Activated naive CD4-positive, alpha-beta T cell treated with anti-CD3 and anti-CD28 coated beads, Interleukin-2, amount 50 U/mL, for 16 hours (primary cell): ENCODE results near the gene BPIFB2.
"Not testable (repeated sequence)": the region's sequence is repeated elsewhere in the genome, so short reads cannot be mapped to it uniquely, and the experiment has no call there.

Source experiments
- DNase-seq: peaks from one replicate; pipeline ENCODE4 v3.0.0-alpha.2; 2020

Gene BPIFB2

GRCh38 chr20:33045129-33045721 is 37.7 kb downstream of the BPIFB2 start:
- not testable (repeated sequence) for DNase-seq

- no peak for DNase-seq
Observed at GRCh38 chr20:33046412-33046811, 38.9 kb downstream of the BPIFB2 start.

DNA sequence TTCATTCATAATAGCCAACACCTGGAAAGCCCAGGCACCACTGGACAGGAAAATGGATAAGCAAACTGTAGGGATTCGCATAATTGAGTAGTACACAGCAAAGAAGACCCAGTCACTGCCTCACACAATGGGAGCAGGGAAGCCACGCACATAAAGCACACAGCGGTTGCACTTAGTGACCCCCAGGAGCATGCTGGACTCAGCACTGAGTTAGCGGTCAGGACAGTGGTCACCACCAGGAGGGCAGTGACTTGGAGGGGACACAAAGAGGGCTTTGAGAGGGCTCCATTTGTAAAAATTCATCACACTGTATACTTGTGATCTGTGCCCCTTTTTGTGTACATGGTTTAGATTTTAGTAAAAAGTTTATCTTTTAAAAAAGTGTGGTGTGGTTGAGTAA is 43.8 kb downstream of the BPIFB2 start:
- no peak for DNase-seq

GRCh38 chr20:33053291-33054106 is 46.0 kb downstream of the BPIFB2 start, which contains the start of gene BPIFB3:
BPIFB3 (plus strand) TSS chr20:33053903; CDS start chr20:33055436, 1,533 bp downstream.
- no peak for DNase-seq

GRCh38 chr20:33054381-33054780 is 46.9 kb downstream of the BPIFB2 start:
- DNase-seq: no peak

- DNase-seq: no peak
Observed at GRCh38 chr20:33054791-33055190, 47.3 kb downstream of the BPIFB2 start.

- DNase-seq: no peak
Observed at GRCh38 chr20:33059136-33059535, 51.6 kb downstream of the BPIFB2 start.

GRCh38 chr20:33059741-33060390 is 52.4 kb downstream of the BPIFB2 start:
- no peak for DNase-seq

GRCh38 chr20:33061658-33062028 is 54.1 kb downstream of the BPIFB2 start:
- DNase-seq: no peak

DNA sequence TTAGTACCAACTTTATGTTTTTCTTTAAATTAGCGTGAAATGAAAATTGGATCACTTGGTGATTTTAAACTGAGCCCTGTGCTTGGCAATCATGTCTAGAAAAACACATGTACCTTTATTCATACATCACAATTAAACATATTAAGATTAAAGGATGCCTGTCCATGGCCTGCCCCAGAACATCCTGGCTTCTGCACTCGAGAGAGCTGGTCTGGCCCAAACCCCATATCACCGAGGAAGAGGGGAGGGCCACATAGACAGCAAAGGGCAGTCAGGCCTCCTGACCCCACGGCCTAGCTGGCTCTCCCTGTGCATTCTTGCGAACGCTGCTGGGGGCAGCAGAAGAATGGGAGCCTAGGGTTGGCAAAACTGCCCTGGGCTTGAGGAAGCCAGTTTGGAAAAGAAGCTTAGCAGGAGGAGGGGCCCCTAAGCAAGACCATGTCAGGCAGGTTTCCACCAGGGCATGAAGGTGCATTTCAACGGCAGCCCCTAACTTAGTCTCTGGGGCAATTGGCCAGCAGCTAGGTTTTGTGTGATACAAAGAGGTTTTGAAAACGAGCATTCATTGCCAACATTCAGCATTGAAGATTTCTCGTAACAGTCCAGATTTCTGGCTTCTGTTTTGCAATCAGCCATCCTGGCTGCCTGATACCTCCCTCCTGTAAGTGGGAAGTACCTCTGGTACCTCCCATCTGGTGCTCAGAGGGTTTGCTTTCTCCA is 54.8 kb downstream of the BPIFB2 start:
- DNase-seq: no peak

DNA sequence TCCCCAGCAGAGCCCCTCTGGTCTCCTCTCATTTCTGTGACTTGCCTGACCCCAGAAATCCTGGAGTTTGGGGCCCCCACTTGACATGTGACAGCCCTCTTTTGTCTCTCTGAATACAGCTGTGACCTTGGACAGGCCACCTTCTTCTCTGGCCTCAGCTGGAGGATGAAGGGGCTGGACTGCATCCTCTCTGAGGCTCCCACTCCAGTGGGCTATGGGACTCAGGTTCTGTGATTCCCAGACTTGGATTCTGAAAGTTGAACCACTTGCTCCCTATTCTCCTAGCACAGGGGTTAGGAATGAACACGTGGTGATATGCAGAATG is 55.3 kb downstream of the BPIFB2 start:
- DNase-seq: no peak

DNA sequence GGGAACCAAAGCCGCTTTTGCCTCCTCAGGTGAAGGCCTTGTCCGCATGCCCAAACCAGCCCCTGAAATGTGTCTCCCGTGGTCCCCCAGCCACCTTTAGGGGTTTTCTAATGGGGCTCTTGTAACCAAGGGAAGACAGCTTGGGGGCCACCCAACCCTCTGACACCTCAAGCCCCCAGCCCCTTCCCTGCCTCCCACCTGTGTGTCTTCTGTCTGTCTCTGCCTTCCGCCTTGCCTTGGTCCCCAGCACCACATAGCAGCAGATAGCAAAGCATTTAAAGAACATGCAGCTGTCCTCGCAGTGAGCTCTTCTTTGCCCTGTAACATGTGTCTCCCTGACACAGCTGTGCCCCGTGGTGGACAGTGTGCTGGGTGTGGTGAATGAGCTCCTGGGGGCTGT is 55.8 kb downstream of the BPIFB2 start:
- no peak for DNase-seq

- no peak for DNase-seq
Observed at GRCh38 chr20:33064572-33065287, 57.2 kb downstream of the BPIFB2 start.

- DNase-seq: no peak
Observed at GRCh38 chr20:33065785-33066184, 58.3 kb downstream of the BPIFB2 start.

DNA sequence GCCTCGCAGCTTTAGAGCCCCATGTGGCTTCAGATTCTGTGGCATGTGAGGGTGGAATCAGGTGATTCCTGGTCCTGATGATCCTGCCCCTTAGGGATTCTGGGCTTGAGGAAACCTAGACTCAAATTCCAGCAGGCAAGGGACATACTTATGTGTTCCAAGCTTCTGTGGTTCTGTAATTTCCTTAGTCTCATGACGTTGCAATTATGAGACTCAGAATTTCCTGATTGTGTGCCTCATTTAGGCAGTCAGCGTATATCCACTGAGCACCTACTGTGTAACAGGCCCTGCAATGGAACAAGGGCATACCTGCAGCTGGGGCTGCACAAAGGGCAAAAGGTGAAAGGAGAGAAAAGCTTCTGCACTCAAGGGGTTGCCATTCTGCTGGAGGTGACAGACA is 60.3 kb downstream of the BPIFB2 start:
- no peak for DNase-seq

DNA sequence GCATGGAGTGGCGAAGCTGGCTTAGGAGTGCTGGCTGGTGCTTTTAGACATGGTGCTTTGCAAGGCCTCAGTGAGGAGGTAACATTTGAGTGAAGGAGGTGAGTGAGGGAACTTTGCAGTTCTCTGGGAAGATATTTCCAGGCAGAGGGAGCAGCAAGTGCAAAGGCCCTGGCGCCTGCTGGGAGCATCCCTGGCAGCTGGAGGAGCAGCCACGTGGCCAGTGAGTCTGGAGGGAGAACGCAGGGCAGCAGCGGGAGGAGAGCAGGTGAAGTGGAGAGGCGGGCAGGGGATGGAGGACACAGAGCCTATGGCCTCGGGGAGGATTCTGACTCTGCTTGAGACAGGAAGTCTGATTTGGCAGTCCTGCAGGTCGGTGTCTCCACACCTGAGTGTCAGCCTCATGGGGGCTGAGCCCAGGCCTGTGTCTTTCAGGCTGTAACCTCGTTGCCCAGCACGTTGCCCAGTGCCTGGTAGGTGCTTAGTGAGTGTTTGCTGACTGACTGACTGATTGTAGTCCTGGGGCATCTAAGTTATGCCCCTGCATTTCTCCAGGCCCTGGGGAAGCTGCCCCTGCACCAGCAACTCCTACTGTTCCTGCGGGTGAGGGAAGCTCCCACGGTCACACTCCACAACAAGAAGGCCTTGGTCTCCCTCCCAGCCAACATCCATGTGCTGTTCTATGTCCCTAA is 60.9 kb downstream of the BPIFB2 start:
- DNase-seq: no peak

DNA sequence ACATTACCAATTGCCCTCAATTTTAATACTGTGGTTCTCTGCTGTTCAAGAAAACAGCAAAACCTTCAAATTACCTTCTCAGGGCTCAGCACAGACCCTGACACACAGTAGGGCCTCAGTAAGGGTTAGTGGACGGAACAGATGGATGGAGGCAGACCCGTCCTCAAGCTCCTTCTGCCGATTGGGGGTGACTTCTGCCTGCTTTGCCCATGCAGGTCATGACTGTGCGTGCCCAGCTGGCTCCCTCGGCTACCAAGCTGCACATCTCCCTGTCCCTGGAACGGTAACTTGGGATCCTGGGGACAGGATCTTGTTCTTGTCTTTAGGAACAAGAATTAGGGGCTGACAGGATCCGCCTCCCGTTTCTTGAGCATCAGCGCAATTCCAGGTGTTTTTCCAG is 62.2 kb downstream of the BPIFB2 start:
- DNase-seq: no peak

DNA sequence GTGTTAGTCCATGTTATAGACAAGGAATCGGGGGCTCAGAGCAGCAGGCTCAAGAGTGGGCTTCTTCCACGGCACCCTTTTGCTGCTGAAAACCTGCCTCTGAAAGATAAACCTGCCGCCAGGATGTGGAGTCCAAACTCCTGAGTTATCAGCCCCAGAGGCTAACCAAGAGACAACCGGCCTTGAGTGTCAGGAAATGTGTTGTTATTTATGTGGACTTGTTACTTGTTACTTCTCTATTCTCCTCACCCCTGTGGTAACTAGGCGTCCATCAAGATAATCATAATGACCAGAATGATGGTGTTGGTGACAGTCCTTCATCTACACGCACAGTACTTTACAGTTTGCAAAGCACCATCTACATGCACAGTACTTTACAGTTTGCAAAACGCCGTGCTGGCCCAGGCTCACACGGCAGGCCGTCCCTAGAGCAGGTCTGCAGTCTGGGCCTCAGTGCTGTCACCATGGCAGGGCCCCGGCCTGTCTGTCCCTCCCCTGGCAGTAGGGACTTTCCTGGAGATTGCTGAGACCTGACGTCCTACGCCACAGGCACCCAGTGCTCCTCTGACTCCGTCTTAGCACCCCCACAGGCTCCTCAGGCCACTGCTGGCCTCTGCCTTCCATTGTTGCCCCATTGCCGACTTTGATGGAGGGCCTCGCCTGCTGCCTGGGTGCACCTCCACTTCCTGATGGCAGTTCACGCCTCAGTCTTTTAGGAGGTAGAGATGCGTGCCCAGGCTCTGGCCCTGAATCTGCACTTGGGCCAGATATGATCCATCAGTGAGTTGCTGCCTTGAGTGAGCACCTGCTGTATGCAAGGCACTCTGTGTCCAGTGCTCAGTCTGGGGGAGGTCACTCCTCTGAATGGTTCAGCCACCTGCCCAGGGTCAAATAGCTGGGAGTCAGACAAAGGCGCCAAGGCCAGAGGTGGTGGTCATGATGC is 62.9 kb downstream of the BPIFB2 start:
- no peak for DNase-seq

GRCh38 chr20:33071198-33071597 is 63.7 kb downstream of the BPIFB2 start:
- DNase-seq: no peak

DNA sequence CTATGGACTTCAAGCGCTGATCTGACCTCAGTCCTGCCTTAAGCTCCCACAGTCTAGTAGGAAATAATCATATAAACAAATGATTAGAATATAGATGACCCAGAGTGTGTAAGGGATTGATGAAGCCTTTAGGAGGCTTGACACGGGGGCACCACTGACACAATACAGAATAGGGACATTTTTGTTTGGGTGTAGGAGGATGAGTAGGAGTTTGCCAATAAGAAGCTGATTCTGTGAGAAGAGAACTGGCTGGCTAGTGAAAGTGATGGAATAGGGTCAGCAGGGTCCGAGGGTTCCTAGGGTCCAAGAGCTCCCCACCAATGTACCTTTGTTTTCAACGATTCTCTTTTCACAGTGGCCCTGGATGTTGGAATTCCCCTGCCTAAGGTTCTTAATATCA is 64.9 kb downstream of the BPIFB2 start:
- DNase-seq: no peak

DNA sequence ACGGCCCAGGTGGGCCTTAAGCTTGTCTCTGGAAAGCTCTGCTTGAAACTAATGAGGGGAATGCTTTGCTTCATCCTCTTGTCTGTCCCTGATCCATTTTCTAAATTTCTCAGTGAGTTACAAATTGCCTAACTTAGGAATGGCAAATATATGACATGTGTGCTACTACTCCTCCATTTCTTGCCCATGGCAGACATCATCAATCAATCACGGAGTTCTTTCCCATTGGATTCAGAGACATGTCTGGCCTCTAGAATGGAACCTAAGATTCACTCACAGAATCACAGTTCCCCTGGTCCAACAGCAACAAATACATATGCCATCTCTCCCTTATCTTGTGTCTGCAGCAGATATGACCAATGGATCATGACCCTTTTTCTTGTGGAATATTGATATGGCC is 65.3 kb downstream of the BPIFB2 start:
- no peak for DNase-seq
